Kidney (tissue), 14 donors: ENCODE results near the gene OAF. TPM values are rescaled to one million over a fixed set of nuclear protein-coding genes. Genes with fewer than 3 reads are reported as not detected.

Experiments used
- DNase-seq, 5 donors: peaks; one replicate each; pipeline ENCODE4 v3.0.0-alpha.2; 2013 to 2020
- FAIRE-seq: peaks from 2 replicates; lab custom pipeline; 2012; peaks lifted over from hg19 to GRCh38; lab: Jason Lieb, UNC
- H3K27ac ChIP-seq, 2 donors: one replicate each; pipeline ENCODE4 v1.7.0; 2013; ENCODE audit warnings: low read depth in 2 of 2, low read length in 2 of 2, inconsistent platforms in 1 of 2
- H3K27me3 ChIP-seq: one replicate; pipeline ENCODE4 v1.7.1; 2013; ENCODE audit warnings: low read length, inconsistent platforms; ENCODE audit not compliant: control insufficient read depth, insufficient read depth
- H3K36me3 ChIP-seq, 3 donors: one replicate each; pipeline versions ENCODE4 v1.7.0 to v1.7.1; 2013; ENCODE audit warnings: low read length in 3 of 3, control low read depth in 1 of 3, inconsistent platforms in 1 of 3; ENCODE audit not compliant: insufficient read depth in 3 of 3, control insufficient read depth in 2 of 3
- H3K4me1 ChIP-seq, 3 donors: one replicate each; pipeline versions ENCODE4 v1.7.0 to v1.7.1; 2013; ENCODE audit warnings: low read length in 3 of 3, inconsistent platforms in 1 of 3, low read depth in 1 of 3; ENCODE audit not compliant: control insufficient read depth in 2 of 3, insufficient read depth in 2 of 3
- H3K4me3 ChIP-seq, 3 donors: one replicate each; pipeline versions ENCODE4 v1.7.0 to v1.8.1; 2013; ENCODE audit warnings: low read length in 3 of 3, control low read depth in 1 of 3, inconsistent platforms in 1 of 3
- H3K9ac ChIP-seq, 3 donors: one replicate each; pipeline versions ENCODE4 v1.7.0 to v1.7.1; 2013; ENCODE audit warnings: low read length in 3 of 3, control low read depth in 1 of 3, inconsistent platforms in 1 of 3
- H3K9me3 ChIP-seq, 3 donors: one replicate each; pipeline versions ENCODE4 v1.7.0 to v1.7.1; 2013; ENCODE audit warnings: low read length in 3 of 3, control low read depth in 1 of 3, inconsistent platforms in 1 of 3; ENCODE audit not compliant: control insufficient read depth in 2 of 3, insufficient read depth in 1 of 3
- CTCF ChIP-seq: IDR thresholded peaks from 3 replicates; pipeline ENCODE4 v1.5.1; 2012; ENCODE audit warnings: mild to moderate bottlenecking, moderate library complexity, borderline replicate concordance; ENCODE audit not compliant: insufficient read depth; ENCODE audit errors: extremely low read depth
- intact Hi-C: fragments of 100-400 bp; cut with DNase I; formaldehyde crosslinking; loops from one replicate; pipeline ENCODE4 v1.11.1; 2022
- polyA plus RNA-seq: library from polyadenylated mRNA; stranded (reverse); fragments of 350-450 nt; fragmentation: Illumina TruSeq; extraction: RNeasy Lipid Tissue Mini Kit (QIAGEN cat#74804); gene quantifications from one replicate; pipeline ENCODE4 v1.2.3, GENCODE V29; 2014; ENCODE audit warnings: low read depth, low replicate concordance; ENCODE audit not compliant: insufficient read depth
- total RNA-seq: library from RNA; stranded (reverse); fragmentation: NEBNext Ultra II Directional; extraction: Animal tissue kit (Norgen Biotek cat#: 25700); gene quantifications from one replicate; pipeline ENCODE4 v1.2.1, GENCODE V29; 2021
- donor health status: control.
- donor health status: control.
- donor health status: control.
- donor health status: control.
- donor health status: control.
- donor health status: DM: yes; HTN: yes; CAD: no.
- donor health status: Normal renal cell carcinoma (clear cell type).

OAF gene
- total and polyA plus RNA-seq, 2 donors from 2014 or later, result 48.2 to 78.1 TPM

- H3K27ac ChIP-seq, result no peak overlapping the region
- H3K4me1 ChIP-seq, result peaks cover 0 to 40% (median 39%) of the 10 kb centered on the region in 3 donors
- H3K36me3 ChIP-seq, result no peaks in the 10 kb centered on the region
- TF ChIP-seq CTCF, result no peak
- H3K4me3 ChIP-seq, result no peak overlapping the region
- intact Hi-C loops, result no loop called here
- FAIRE-seq (no peak), DNase-seq (peak in 1 of 5 donors; percentile 10)
- H3K27me3 ChIP-seq, result no peaks in the 10 kb centered on the region
- H3K9me3 ChIP-seq, result no peaks in the 10 kb centered on the region
- H3K9ac ChIP-seq, result no peak overlapping the region
Observed at GRCh38 chr11:120214581-120214980, 3.7 kb downstream of the OAF start.

- intact Hi-C loops, result no loop called here
- H3K9ac ChIP-seq, result no peak overlapping the region
- no peaks in the 10 kb centered on the region for H3K27me3 ChIP-seq
- no peak for FAIRE-seq
- peak overlapping the region; percentile 11 to 57 for H3K27ac ChIP-seq
- H3K36me3 ChIP-seq, result no peaks in the 10 kb centered on the region
- H3K4me3 ChIP-seq, result peak overlapping the region in 1 of 3 donors; percentile 15
- no peak for TF ChIP-seq CTCF
- no peaks in the 10 kb centered on the region for H3K9me3 ChIP-seq
- DNase-seq, result peak in 1 of 5 donors; percentile 84
- H3K4me1 ChIP-seq, result peaks cover 0 to 45% (median 38%) of the 10 kb centered on the region in 3 donors
Observed at GRCh38 chr11:120215634-120216033, 4.8 kb downstream of the OAF start.

- Histone ChIP-seq H3K9me3 (no peaks in the 10 kb centered on the region), H3K4me3 (no peak overlapping the region), H3K36me3 (no peaks in the 10 kb centered on the region), H3K4me1 (peaks cover 0 to 48% (median 44%) of the 10 kb centered on the region in 3 donors), H3K9ac (no peak overlapping the region), H3K27me3 (no peaks in the 10 kb centered on the region), H3K27ac (no peak overlapping the region)
- no peak for FAIRE-seq
- DNase-seq, result peak in 1 of 5 donors; percentile 41
- TF ChIP-seq CTCF, result no peak
- intact Hi-C loops, result no loop called here
Observed at GRCh38 chr11:120216426-120217102, 5.7 kb downstream of the OAF start.

GRCh38 chr11:120217526-120217925 is 6.7 kb downstream of the OAF start:
- Histone ChIP-seq H3K9ac (no peak overlapping the region), H3K27ac (no peak overlapping the region), H3K4me3 (no peak overlapping the region), H3K27me3 (no peaks in the 10 kb centered on the region), H3K4me1 (peaks cover 0 to 48% (median 42%) of the 10 kb centered on the region in 3 donors), H3K9me3 (no peaks in the 10 kb centered on the region), H3K36me3 (no peaks in the 10 kb centered on the region)
- intact Hi-C loops, result no loop called here
- no peak for TF ChIP-seq CTCF
- no peak for DNase-seq
- no peak for FAIRE-seq
